Measurements from ENCODE around the gene ENOX2. TPM values are rescaled to one million over a fixed set of nuclear protein-coding genes. Genes with fewer than 3 reads are reported as not detected.
A peak's percentile ranks its signal among the peaks of the same experiment; 100 is the strongest.
"Not testable (repeated sequence)": the region's sequence is repeated elsewhere in the genome, so short reads cannot be mapped to it uniquely, and the experiment has no call there.

Gene ENOX2
- total RNA-seq, 2 donors from 2014 or later, result 16.6 to 19.8 TPM

DNA sequence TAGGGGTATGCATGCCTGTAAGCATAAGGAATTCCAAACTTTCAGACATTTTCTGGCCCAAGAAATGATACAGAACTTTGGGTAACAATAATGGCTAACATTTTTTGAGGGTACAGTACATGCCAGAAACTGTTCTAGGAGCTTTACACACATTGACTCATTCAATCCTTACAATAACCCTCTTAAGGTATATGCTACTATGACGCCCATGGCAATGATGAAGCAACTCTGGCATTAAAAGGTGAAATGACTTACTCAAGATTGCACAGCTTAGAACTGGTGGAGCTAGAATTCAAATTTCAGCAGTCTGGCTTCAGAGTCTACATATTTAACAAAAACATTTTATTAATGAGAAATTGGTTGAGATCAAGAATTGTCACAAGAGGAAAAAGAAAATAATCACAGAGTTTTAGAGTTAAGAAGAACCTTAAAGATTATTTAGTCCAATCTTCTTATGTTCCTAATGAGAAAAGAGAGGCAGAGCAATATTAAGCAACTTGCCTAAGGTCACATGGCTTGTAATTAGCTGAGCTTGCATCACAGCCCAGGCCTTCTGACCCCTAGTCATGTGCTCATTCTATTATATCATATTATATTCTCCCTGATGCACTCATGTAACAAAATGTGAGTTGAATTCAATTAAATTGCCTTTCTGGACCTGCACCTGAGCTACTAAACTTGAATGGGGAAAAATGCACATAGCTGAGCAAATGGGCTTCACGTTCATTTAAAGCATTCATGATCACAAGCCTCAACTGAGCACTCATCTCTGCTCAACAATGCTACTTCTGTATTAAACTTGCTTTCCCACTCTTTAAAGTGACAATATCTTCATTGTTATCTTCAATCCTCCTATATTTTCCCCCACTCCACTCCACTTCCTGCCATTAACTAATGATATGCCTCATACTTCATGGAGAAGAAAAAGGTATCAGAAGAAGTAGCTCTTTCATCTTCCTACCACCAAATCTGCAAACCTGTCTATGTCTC lies 73.2 kb downstream of the ENOX2 start:
- H3K4me1 Mint-ChIP-seq (ENCODE audit: low read depth in 2 of 2), result peaks cover 7 to 20% of the 10 kb centered on the region in 2 donors
- ATAC-seq (no peak), DNase-seq (ENCODE audit: low spot score) (no peak)
- H3K36me3 Mint-ChIP-seq, result no peaks in the 10 kb centered on the region
- no peaks in the 10 kb centered on the region for H3K9me3 Mint-ChIP-seq
- no peak overlapping the region for H3K4me3 Mint-ChIP-seq
- H3K27ac Mint-ChIP-seq, result no peak overlapping the region
- H3K27me3 Mint-ChIP-seq, result peaks cover 0 to 7% of the 10 kb centered on the region in 2 donors

- no peak overlapping the region for H3K4me3 Mint-ChIP-seq
- ATAC-seq (no peak), DNase-seq (ENCODE audit: low spot score) (no peak)
- H3K4me1 Mint-ChIP-seq (ENCODE audit: low read depth in 2 of 2), result peaks cover 7 to 20% of the 10 kb centered on the region in 2 donors
- no peak overlapping the region for H3K27ac Mint-ChIP-seq
- no peaks in the 10 kb centered on the region for H3K36me3 Mint-ChIP-seq
- no peaks in the 10 kb centered on the region for H3K9me3 Mint-ChIP-seq
- peaks cover 0 to 6% of the 10 kb centered on the region in 2 donors for H3K27me3 Mint-ChIP-seq
Observed at GRCh38 chrX:130828641-130829040, 74.4 kb downstream of the ENOX2 start.

DNA sequence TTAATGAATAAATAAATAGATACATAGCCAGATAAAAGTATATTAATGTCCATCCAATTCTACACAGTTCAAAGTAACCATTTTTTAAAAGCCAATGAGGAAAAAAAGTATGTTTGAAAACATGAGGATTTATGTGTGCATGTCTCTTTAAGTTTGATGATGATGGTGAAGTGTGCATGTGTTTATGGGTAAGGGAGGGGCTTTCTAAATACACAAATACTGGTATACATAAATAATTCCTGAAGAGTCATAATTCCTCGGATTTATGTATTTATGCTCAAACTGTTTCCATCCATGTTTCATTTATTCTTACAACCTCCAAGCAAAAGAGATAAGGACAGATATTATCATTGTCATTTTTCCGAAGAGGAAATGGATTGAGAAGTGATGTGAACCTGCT lies 75.4 kb downstream of the ENOX2 start:
- H3K36me3 Mint-ChIP-seq, result no peaks in the 10 kb centered on the region
- peaks cover 0 to 4% of the 10 kb centered on the region in 2 donors for H3K27me3 Mint-ChIP-seq
- no peaks in the 10 kb centered on the region for H3K9me3 Mint-ChIP-seq
- H3K27ac Mint-ChIP-seq, result no peak overlapping the region
- H3K4me1 Mint-ChIP-seq (ENCODE audit: low read depth in 2 of 2), result peaks cover 3 to 12% of the 10 kb centered on the region in 2 donors
- DNase-seq (ENCODE audit: low spot score) (no peak), ATAC-seq (no peak)
- no peak overlapping the region for H3K4me3 Mint-ChIP-seq

DNA sequence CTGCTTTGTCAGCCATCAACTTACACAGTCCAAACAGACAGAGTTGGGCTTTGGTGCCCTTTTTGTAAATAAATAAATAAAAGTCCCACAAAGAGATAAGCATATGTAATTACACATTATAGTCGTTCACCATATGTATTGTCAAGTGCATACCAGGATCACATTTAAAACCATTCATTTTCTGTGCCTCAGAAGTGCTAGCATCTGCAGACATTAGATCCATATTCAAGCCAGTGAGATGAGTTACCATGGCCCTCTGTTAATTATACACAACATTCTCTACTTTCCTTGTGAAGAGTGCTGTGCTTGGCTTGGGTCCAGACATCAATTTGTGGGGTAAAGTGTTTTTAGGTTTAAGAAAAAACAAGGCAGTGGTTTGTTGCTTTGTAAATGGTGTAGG lies 76.8 kb downstream of the ENOX2 start:
- Mint-ChIP-seq H3K27ac (no peak overlapping the region), H3K4me3 (no peak overlapping the region), H3K36me3 (no peaks in the 10 kb centered on the region), H3K9me3 (no peaks in the 10 kb centered on the region), H3K27me3 (peaks cover 0 to 4% of the 10 kb centered on the region in 2 donors), H3K4me1 (ENCODE audit: low read depth in 2 of 2) (peaks cover 3 to 7% of the 10 kb centered on the region in 2 donors)
- DNase-seq (ENCODE audit: low spot score) (no peak), ATAC-seq (no peak)

DNA sequence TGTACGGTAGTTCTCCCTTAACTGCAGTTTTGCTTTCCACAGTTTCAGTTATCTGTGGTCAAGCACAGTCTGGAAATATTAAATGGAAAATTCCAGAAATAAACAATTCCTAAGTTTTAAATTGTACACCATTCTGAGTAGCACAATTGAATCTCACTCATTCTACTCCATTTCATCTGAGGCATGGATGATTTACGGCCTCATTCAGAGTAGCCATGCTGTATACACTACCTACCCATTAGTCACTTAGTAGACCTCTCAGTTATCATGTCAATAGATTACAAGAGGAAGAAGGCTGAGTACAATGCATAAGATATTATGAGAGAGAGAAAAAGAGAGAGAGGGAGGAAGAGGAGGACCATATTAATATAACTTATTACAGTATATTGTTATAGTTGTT lies 77.5 kb downstream of the ENOX2 start:
- Mint-ChIP-seq H3K27ac (no peak overlapping the region), H3K36me3 (no peaks in the 10 kb centered on the region), H3K4me1 (ENCODE audit: low read depth in 2 of 2) (peaks cover 5 to 7% of the 10 kb centered on the region in 2 donors), H3K27me3 (peaks cover 0 to 4% of the 10 kb centered on the region in 2 donors), H3K9me3 (no peaks in the 10 kb centered on the region), H3K4me3 (no peak overlapping the region)
- DNase-seq (ENCODE audit: low spot score), result no peak
- no peak for ATAC-seq

GRCh38 chrX:130819367-130819766 lies 83.6 kb downstream of the ENOX2 start:
- not testable (repeated sequence) for H3K27ac Mint-ChIP-seq; DNase-seq (ENCODE audit: low spot score); H3K4me3 Mint-ChIP-seq; H3K27me3 Mint-ChIP-seq; H3K36me3 Mint-ChIP-seq; H3K9me3 Mint-ChIP-seq; ATAC-seq
- peaks cover 11 to 12% of the 10 kb centered on the region in 2 donors for H3K4me1 Mint-ChIP-seq (ENCODE audit: low read depth in 2 of 2)

DNA sequence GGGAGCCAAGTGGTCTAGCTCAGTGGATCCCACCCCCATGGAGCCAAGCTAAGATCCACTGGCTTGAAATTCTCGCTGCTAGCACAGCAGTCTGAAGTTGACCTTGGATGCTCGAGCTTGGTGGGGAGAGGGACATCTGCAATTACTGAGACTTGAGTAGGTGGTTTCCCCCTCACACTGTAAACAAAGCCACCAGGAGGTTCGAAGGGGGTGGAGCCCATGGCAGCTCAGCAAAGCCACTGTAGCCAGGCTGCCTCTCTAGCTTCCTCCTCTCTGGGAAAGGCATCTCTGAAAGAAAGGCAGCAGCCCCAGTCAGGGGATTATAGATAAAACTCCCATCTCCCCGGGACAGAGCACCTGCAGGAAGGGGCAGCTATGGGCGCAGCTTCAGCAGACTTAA lies 89.1 kb downstream of the ENOX2 start:
- H3K9me3 Mint-ChIP-seq; DNase-seq (ENCODE audit: low spot score); H3K27ac Mint-ChIP-seq; ATAC-seq; H3K4me3 Mint-ChIP-seq; H3K27me3 Mint-ChIP-seq: not testable (repeated sequence)
- H3K36me3 Mint-ChIP-seq, result peaks cover 15% of the 10 kb centered on the region
- H3K4me1 Mint-ChIP-seq (ENCODE audit: low read depth in 2 of 2), result peaks cover 4 to 14% of the 10 kb centered on the region in 2 donors

DNA sequence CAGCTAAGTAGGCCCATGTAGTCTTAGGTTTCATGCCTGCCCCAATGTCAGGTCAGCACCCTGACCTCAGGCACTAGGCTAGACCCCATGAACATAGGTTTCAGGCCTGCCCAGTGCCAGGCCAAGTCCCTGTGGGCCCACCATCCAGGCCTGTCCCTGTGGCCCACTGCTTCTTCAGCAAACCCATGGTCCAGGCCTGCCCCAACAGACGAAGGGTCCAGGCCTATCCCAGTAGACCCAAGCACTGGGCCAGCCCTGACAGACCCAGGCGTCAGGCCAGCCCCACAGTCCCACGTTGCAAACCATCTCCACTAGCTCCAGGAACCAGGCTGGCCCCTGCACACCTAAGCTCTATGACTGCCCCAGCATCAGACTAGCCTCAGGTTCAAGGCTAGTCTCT lies 92.4 kb downstream of the ENOX2 start:
- Mint-ChIP-seq H3K4me3 (no peak overlapping the region), H3K36me3 (peaks cover 10% of the 10 kb centered on the region), H3K27me3 (peaks cover 0 to 4% of the 10 kb centered on the region in 2 donors), H3K27ac (no peak overlapping the region), H3K9me3 (no peaks in the 10 kb centered on the region), H3K4me1 (ENCODE audit: low read depth in 2 of 2) (peaks cover 3 to 7% of the 10 kb centered on the region in 2 donors)
- DNase-seq (ENCODE audit: low spot score) (no peak), ATAC-seq (peak in 1 of 2 donors; percentile 48)

DNA sequence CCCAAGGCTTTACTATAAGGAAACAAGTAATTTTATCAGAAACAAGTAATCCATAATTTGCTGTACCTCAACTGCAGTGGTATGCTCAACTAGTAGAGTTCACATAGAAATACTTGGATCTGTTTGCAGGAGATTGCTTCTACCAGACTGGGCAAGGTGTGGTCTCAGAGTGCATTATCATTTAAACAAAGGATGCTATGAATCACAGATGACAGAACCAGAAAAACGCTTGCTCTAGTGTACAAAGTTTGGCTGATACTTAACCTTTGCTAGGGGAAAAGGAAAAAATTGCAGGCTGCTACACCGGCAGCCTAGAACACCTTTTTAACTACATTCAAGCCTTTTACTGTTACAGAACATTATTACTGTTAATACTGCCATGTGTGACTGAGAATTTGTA lies 97.1 kb downstream of the ENOX2 start:
- peaks cover 0 to 8% of the 10 kb centered on the region in 2 donors for H3K27me3 Mint-ChIP-seq
- no peak for ATAC-seq

DNA sequence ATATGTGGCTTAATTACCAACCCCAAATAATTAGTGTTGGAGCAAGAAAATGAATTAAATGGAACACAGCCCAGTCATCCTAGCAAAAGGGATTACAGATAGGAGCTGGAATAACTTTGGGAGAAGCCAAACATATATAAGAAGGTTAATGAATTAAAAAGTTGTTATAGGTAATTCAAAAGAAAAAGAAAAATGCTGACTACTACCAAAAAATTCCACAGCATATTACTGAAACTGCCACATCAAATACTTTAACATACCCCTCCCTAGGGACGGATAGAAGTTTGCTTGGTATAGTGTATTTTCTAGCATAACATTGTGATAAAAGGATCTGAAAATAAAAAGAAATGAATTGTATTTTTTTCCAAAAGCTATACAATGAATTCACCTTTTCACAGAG lies 99.5 kb downstream of the ENOX2 start:
- DNase-seq (ENCODE audit: low spot score), result no peak
- H3K27ac Mint-ChIP-seq, result no peak overlapping the region
- H3K4me3 Mint-ChIP-seq, result no peak overlapping the region
- H3K36me3 Mint-ChIP-seq, result no peaks in the 10 kb centered on the region
- H3K9me3 Mint-ChIP-seq, result no peaks in the 10 kb centered on the region
- H3K27me3 Mint-ChIP-seq, result peaks cover 0 to 8% of the 10 kb centered on the region in 2 donors
- ATAC-seq, result no peak
- no peaks in the 10 kb centered on the region for H3K4me1 Mint-ChIP-seq (ENCODE audit: low read depth in 2 of 2)

More for the DNA sequence above, 97.1 kb downstream of the ENOX2 start:
- H3K4me1 Mint-ChIP-seq (ENCODE audit: low read depth in 2 of 2), result peaks cover 3 to 7% of the 10 kb centered on the region in 2 donors
- H3K36me3 Mint-ChIP-seq, result no peaks in the 10 kb centered on the region
- H3K27ac Mint-ChIP-seq, result no peak overlapping the region
- DNase-seq (ENCODE audit: low spot score), result no peak
- H3K9me3 Mint-ChIP-seq, result no peaks in the 10 kb centered on the region
- H3K4me3 Mint-ChIP-seq, result no peak overlapping the region

DNA sequence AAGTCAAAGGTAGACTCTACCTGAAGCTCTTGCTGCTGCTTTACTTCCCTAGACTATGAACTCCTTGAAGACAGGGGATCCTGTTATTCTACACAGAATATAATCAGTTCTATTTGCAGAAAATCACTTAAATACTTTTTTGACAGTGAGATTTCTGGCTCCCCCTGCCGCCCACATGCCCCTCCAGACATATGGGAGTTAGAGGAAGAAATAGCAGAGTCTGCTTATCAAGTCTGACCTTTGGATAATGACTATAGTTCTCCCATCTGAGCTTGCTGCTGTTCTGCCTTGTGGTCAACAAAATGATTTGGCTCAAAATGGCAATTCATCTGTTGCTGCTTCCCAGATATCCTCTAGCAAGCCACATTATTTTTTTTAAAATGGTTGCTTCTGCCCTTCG lies 101.1 kb downstream of the ENOX2 start:
- Mint-ChIP-seq H3K4me3 (no peak overlapping the region), H3K9me3 (no peaks in the 10 kb centered on the region), H3K36me3 (no peaks in the 10 kb centered on the region), H3K4me1 (ENCODE audit: low read depth in 2 of 2) (no peaks in the 10 kb centered on the region), H3K27ac (no peak overlapping the region), H3K27me3 (peaks cover 0 to 8% of the 10 kb centered on the region in 2 donors)
- ATAC-seq (no peak), DNase-seq (ENCODE audit: low spot score) (no peak)

DNA sequence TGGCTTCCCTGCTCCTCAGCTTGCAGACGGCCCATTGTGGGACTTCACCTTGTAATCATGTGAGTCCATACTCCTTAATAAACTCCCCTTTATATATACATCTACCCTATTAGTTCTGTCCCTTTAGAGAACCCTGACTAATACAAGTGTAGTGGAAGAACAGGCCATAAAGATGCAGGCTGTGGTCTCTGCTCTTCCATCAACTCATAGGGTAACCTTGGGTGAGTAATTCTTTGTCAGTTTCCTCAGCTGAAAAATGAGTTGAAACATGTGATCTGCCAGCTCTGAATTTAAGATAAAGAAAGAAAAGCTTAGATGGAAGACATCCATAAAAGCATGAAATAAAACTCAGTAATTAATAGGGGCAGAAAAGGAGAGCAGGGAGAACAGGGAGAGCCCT lies 103.6 kb downstream of the ENOX2 start:
- Mint-ChIP-seq H3K4me3 (no peak overlapping the region), H3K27me3 (no peaks in the 10 kb centered on the region), H3K9me3 (no peaks in the 10 kb centered on the region), H3K36me3 (no peaks in the 10 kb centered on the region), H3K27ac (no peak overlapping the region), H3K4me1 (ENCODE audit: low read depth in 2 of 2) (no peaks in the 10 kb centered on the region)
- ATAC-seq (no peak), DNase-seq (ENCODE audit: low spot score) (no peak)

GRCh38 chrX:130793975-130794374 lies 109.0 kb downstream of the ENOX2 start:
- H3K27me3 Mint-ChIP-seq, result no peaks in the 10 kb centered on the region
- no peaks in the 10 kb centered on the region for H3K9me3 Mint-ChIP-seq
- DNase-seq (ENCODE audit: low spot score) (no peak), ATAC-seq (no peak)
- H3K4me1 Mint-ChIP-seq (ENCODE audit: low read depth in 2 of 2), result no peaks in the 10 kb centered on the region
- H3K36me3 Mint-ChIP-seq, result no peaks in the 10 kb centered on the region
- H3K4me3 Mint-ChIP-seq, result no peak overlapping the region
- H3K27ac Mint-ChIP-seq, result no peak overlapping the region

DNA sequence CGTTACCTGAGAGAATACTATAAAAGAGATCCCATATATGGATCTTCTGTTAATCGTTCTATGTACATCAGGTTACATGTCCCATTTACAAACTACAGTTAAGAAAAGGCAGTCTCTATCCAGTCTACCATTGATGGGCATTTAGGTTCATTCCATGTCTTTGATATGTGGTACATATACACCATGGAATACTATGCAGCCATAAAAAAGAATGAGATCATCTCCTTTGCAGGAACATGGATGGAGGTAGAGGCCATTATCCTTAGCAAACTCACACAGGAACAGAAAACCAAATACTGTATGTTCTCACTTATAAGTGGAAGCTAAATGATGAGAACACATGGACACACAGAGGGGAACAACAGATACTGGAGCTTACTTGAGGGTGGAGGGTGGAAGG lies 111.1 kb downstream of the ENOX2 start:
- not testable (repeated sequence) for H3K4me3 Mint-ChIP-seq, H3K9me3 Mint-ChIP-seq, H3K27ac Mint-ChIP-seq

More for the DNA sequence above, 111.1 kb downstream of the ENOX2 start:
- not testable (repeated sequence) for H3K36me3 Mint-ChIP-seq; ATAC-seq; H3K27me3 Mint-ChIP-seq; DNase-seq (ENCODE audit: low spot score); H3K4me1 Mint-ChIP-seq (ENCODE audit: low read depth in 2 of 2)
